Measurements from ENCODE around the gene SPP2.

The SPP2 gene

GRCh38 chr2:234125451-234126145 lies 75.1 kb downstream of the SPP2 start:
- DNase-seq (ENCODE audit: low spot score): no peak
- H3K27ac ChIP-seq: no peak overlapping the region
- POLR2A ChIA-PET (ENCODE audit: low non-redundant PET): no interaction called here
- CTCF ChIA-PET: no interaction called here
- TF ChIP-seq, protein P1, sequence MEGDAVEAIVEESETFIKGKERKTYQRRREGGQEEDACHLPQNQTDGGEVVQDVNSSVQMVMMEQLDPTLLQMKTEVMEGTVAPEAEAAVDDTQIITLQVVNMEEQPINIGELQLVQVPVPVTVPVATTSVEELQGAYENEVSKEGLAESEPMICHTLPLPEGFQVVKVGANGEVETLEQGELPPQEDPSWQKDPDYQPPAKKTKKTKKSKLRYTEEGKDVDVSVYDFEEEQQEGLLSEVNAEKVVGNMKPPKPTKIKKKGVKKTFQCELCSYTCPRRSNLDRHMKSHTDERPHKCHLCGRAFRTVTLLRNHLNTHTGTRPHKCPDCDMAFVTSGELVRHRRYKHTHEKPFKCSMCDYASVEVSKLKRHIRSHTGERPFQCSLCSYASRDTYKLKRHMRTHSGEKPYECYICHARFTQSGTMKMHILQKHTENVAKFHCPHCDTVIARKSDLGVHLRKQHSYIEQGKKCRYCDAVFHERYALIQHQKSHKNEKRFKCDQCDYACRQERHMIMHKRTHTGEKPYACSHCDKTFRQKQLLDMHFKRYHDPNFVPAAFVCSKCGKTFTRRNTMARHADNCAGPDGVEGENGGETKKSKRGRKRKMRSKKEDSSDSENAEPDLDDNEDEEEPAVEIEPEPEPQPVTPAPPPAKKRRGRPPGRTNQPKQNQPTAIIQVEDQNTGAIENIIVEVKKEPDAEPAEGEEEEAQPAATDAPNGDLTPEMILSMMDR (conservative IDR thresholded peaks at IDR 0.05; ENCODE audit: low read depth): no peak

DNA sequence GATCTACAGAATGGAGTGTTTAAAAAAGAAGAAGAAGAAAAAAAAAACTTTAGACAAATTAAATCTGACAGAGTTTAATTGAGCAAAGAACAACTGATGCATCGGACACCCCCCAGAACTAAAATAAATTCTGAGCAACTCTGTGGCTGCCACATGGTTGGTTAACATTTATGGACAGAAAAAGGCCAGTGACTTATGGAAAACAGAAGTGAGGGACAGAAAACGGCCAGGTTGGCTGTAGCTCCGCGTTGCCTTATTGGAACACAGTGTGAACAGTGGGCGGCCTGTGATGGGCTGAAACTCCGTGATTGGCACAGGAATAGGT lies 75.6 kb downstream of the SPP2 start:
- no peak for DNase-seq (ENCODE audit: low spot score)
- ChIA-PET CTCF (no interaction called here), POLR2A (ENCODE audit: low non-redundant PET) (no interaction called here)
- H3K27ac ChIP-seq: no peak overlapping the region
- TF ChIP-seq, protein P1 (conservative IDR thresholded peaks at IDR 0.05; ENCODE audit: low read depth): no peak
